Body of pancreas (tissue), 4 donors: ENCODE measurements around the gene ARHGEF17.

Source experiments
- CTCF ChIP-seq, 7 experiments: fragments of 450-650 bp in 4 of 7; fragments of 200-600 bp in 3 of 7; sonication (generic) in 3 of 7; IDR thresholded peaks; one replicate each; pipeline ENCODE4 v1.5.1; 2016 to 2019; ENCODE audit warnings: antibody characterized with exemption in 7 of 7
- POLR2A ChIP-seq, 3 donors: fragments of 450-650 bp; IDR thresholded peaks; one replicate each; pipeline ENCODE4 v1.6.1; 2016; ENCODE audit warnings: antibody characterized with exemption in 3 of 3, mild to moderate bottlenecking in 2 of 3

DNA sequence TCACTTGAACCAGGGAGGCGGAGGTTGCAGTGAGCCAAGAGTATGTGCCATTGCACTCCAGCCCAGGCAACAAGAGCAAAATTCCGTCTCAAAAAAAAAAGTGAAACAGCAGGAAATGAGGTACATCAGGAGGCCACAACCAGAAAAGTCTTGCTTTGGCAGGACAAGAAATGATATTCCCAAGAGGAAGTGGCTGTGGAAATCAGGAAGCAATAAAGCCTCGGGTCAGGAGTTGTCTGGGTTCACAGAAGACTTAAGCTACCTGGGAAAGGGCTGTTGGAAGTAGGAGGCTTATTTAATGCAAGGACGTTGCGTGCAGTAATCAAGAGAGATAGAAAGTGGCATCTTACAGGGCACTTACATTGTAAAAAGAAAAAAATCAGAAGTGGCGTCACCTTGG is 58.9 kb downstream of the ARHGEF17 start:
- TF ChIP-seq CTCF (IDR thresholded peaks at IDR 0.05) (no peak), POLR2A (IDR thresholded peaks at IDR 0.05) (no peak)
